DOHH2 (cell line): Measurements from ENCODE around the gene GNAO1.

ENCODE experiments used
- H3F3A ChIP-seq: fragments of 200-600 bp; sonication (generic), shearing (Covaris generic); 2 replicates; pipeline ENCODE4 v1.6.0; 2016; ENCODE audit warnings: antibody characterized with exemption, mild to moderate bottlenecking; ENCODE audit not compliant: control insufficient read depth, insufficient read depth
- H3K27ac ChIP-seq: fragments of 200-600 bp; sonication (generic); 2 replicates; pipeline ENCODE4 v1.5.1; 2014; ENCODE audit warnings: low read depth, mild to moderate bottlenecking, low read length, moderate library complexity
- H3K27me3 ChIP-seq: fragments of 200-600 bp; sonication (generic); 2 replicates; pipeline ENCODE4 v1.6.1; 2014; ENCODE audit warnings: mild to moderate bottlenecking, low read length, mixed read lengths; ENCODE audit not compliant: control insufficient read depth
- H3K36me3 ChIP-seq: fragments of 200-600 bp; sonication (generic); 2 replicates; pipeline ENCODE4 v1.6.1; 2014; ENCODE audit warnings: mild to moderate bottlenecking, low read length, moderate library complexity, mixed read lengths; ENCODE audit not compliant: control insufficient read depth
- H3K4me1 ChIP-seq: fragments of 200-600 bp; sonication (generic); 2 replicates; pipeline ENCODE4 v1.6.1; 2014; ENCODE audit warnings: mild to moderate bottlenecking, low read length, mixed read lengths; ENCODE audit not compliant: control insufficient read depth
- H3K4me2 ChIP-seq: fragments of 200-600 bp; sonication (generic); 2 replicates; pipeline ENCODE4 v1.6.0; 2014; ENCODE audit warnings: mild to moderate bottlenecking, low read length, moderate library complexity
- H3K4me3 ChIP-seq: fragments of 200-600 bp; sonication (generic); 2 replicates; pipeline ENCODE4 v1.5.1; 2014; ENCODE audit warnings: mild to moderate bottlenecking, low read length, mixed read lengths
- H3K79me2 ChIP-seq: fragments of 200-600 bp; sonication (generic); 2 replicates; pipeline ENCODE4 v1.6.1; 2014; ENCODE audit warnings: mild to moderate bottlenecking, low read length, mixed read lengths; ENCODE audit not compliant: control insufficient read depth
- H3K9me2 ChIP-seq: fragments of 200-600 bp; sonication (generic); replicated peaks from 2 replicates; pipeline ENCODE4 v1.6.1; 2014; ENCODE audit warnings: mild to moderate bottlenecking, low read length, mixed read lengths; ENCODE audit not compliant: control insufficient read depth
- H3K9me3 ChIP-seq: fragments of 200-600 bp; sonication (generic); 2 replicates; pipeline ENCODE4 v1.6.1; 2014; ENCODE audit warnings: antibody characterized with exemption, low read length, mixed read lengths; ENCODE audit not compliant: control insufficient read depth, insufficient read depth
- H4K20me1 ChIP-seq: fragments of 200-600 bp; sonication (generic); 2 replicates; pipeline ENCODE4 v1.6.0; 2014; ENCODE audit warnings: low read depth, mild to moderate bottlenecking, antibody characterized with exemption, low read length, moderate library complexity; ENCODE audit not compliant: control insufficient read depth, insufficient read depth
- EZH2phosphoT487 ChIP-seq: fragments of 200-600 bp; sonication (generic); IDR thresholded peaks from 2 replicates; pipeline ENCODE4 v1.6.1; 2017; ENCODE audit warnings: borderline replicate concordance, mild to moderate bottlenecking, antibody characterized with exemption, low read length, moderate library complexity, mixed read lengths
- TF ChIP-seq, protein P1 (sequence below): fragments of 200-600 bp; sonication (generic); IDR thresholded peaks from one replicate; pipeline ENCODE4 v1.5.1; 2014; ENCODE audit warnings: antibody characterized with exemption, mild to moderate bottlenecking, low read depth, low read length; ENCODE audit not compliant: poor library complexity, severe bottlenecking

The GNAO1 gene

DNA sequence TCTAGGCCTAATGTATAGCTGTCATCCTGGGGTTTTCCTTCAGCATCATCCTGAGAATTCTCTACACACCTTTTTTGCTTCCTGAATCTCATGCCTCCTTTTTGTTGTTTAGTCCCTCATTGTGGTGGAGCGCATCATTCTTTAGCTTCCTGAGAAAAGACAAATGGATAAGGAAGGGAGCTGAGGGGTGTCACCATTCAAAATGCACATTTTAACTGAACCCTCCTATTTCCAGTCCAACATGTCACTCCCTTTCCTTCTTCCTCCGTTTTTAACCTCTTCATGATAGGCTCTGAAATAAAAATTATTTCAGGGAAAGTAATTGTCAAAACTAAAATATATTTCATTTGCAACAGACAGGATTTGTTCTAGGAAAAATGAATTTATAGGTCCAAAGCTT is 39.7 kb upstream of the GNAO1 start:
- TF ChIP-seq EZH2phosphoT487, result no peak
- TF ChIP-seq, protein P1, sequence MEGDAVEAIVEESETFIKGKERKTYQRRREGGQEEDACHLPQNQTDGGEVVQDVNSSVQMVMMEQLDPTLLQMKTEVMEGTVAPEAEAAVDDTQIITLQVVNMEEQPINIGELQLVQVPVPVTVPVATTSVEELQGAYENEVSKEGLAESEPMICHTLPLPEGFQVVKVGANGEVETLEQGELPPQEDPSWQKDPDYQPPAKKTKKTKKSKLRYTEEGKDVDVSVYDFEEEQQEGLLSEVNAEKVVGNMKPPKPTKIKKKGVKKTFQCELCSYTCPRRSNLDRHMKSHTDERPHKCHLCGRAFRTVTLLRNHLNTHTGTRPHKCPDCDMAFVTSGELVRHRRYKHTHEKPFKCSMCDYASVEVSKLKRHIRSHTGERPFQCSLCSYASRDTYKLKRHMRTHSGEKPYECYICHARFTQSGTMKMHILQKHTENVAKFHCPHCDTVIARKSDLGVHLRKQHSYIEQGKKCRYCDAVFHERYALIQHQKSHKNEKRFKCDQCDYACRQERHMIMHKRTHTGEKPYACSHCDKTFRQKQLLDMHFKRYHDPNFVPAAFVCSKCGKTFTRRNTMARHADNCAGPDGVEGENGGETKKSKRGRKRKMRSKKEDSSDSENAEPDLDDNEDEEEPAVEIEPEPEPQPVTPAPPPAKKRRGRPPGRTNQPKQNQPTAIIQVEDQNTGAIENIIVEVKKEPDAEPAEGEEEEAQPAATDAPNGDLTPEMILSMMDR, result no peak
- Histone ChIP-seq H4K20me1 (no peaks in the 10 kb centered on the region), H3K79me2 (no peaks in the 10 kb centered on the region), H3K4me2 (no peak overlapping the region), H3K9me2 (no peaks in the 10 kb centered on the region), H3K36me3 (no peaks in the 10 kb centered on the region), H3K27me3 (peaks cover 4% of the 10 kb centered on the region; the same call in 1 of the 2 replicates), H3K4me3 (no peak overlapping the region), H3F3A (no peaks in the 10 kb centered on the region), H3K9me3 (no peaks in the 10 kb centered on the region), H3K4me1 (no peaks in the 10 kb centered on the region), H3K27ac (no peak overlapping the region)

GRCh38 chr16:56161658-56162057 is 29.6 kb upstream of the GNAO1 start:
- Histone ChIP-seq H3K27ac (no peak overlapping the region), H4K20me1 (no peaks in the 10 kb centered on the region), H3K9me3 (no peaks in the 10 kb centered on the region), H3K4me1 (no peaks in the 10 kb centered on the region), H3K4me3 (no peak overlapping the region), H3K79me2 (no peaks in the 10 kb centered on the region), H3K4me2 (no peak overlapping the region), H3K36me3 (no peaks in the 10 kb centered on the region), H3K9me2 (no peaks in the 10 kb centered on the region), H3F3A (no peaks in the 10 kb centered on the region), H3K27me3 (no peaks in the 10 kb centered on the region)
- TF ChIP-seq, protein P1, result no peak
- no peak for TF ChIP-seq EZH2phosphoT487

- Histone ChIP-seq H3K4me2 (no peak overlapping the region), H3K79me2 (no peaks in the 10 kb centered on the region), H3K4me3 (no peak overlapping the region), H3K9me2 (no peaks in the 10 kb centered on the region), H3K9me3 (no peaks in the 10 kb centered on the region), H3F3A (no peaks in the 10 kb centered on the region), H3K36me3 (no peaks in the 10 kb centered on the region), H4K20me1 (no peaks in the 10 kb centered on the region), H3K4me1 (no peaks in the 10 kb centered on the region), H3K27me3 (no peaks in the 10 kb centered on the region), H3K27ac (no peak overlapping the region)
- TF ChIP-seq, protein P1, result no peak
- no peak for TF ChIP-seq EZH2phosphoT487
Observed at GRCh38 chr16:56163089-56163488, 28.2 kb upstream of the GNAO1 start.

- H3K9me2 ChIP-seq, result no peaks in the 10 kb centered on the region
- no peak overlapping the region for H3K4me2 ChIP-seq
- H3K36me3 ChIP-seq, result no peaks in the 10 kb centered on the region
- no peaks in the 10 kb centered on the region for H3K27me3 ChIP-seq
- no peak for TF ChIP-seq EZH2phosphoT487
- TF ChIP-seq, protein P1, result no peak
- H3K4me3 ChIP-seq, result no peak overlapping the region
- no peaks in the 10 kb centered on the region for H3K79me2 ChIP-seq
- no peaks in the 10 kb centered on the region for H3F3A ChIP-seq
- H3K9me3 ChIP-seq, result no peaks in the 10 kb centered on the region
- no peaks in the 10 kb centered on the region for H4K20me1 ChIP-seq
- no peak overlapping the region for H3K27ac ChIP-seq
- no peaks in the 10 kb centered on the region for H3K4me1 ChIP-seq
Observed at GRCh38 chr16:56163938-56164337, 27.4 kb upstream of the GNAO1 start.
